Neural cell (in vitro differentiated cells): ENCODE data around the gene TSSC4.

Experiments
- CTCF ChIP-seq: fragments of 450-650 bp; IDR thresholded peaks from 2 replicates; pipeline ENCODE4 v1.5.1; 2014; ENCODE audit warnings: antibody characterized with exemption, mild to moderate bottlenecking, moderate library complexity; ENCODE audit not compliant: poor library complexity, severe bottlenecking
- EP300 ChIP-seq: fragments of 450-650 bp; conservative IDR thresholded peaks from 2 replicates; pipeline ENCODE4 v1.6.1; 2014; ENCODE audit warnings: antibody characterized with exemption, mild to moderate bottlenecking, moderate library complexity; ENCODE audit not compliant: poor library complexity, severe bottlenecking
- MXI1 ChIP-seq: fragments of 450-650 bp; conservative IDR thresholded peaks from 2 replicates; pipeline ENCODE4 v1.6.1; 2014; ENCODE audit warnings: antibody characterized with exemption, mild to moderate bottlenecking; ENCODE audit not compliant: poor library complexity, severe bottlenecking
- RAD21 ChIP-seq: fragments of 450-650 bp; conservative IDR thresholded peaks from 2 replicates; pipeline ENCODE4 v1.6.1; 2014; ENCODE audit warnings: antibody characterized with exemption, mild to moderate bottlenecking, moderate library complexity

DNA sequence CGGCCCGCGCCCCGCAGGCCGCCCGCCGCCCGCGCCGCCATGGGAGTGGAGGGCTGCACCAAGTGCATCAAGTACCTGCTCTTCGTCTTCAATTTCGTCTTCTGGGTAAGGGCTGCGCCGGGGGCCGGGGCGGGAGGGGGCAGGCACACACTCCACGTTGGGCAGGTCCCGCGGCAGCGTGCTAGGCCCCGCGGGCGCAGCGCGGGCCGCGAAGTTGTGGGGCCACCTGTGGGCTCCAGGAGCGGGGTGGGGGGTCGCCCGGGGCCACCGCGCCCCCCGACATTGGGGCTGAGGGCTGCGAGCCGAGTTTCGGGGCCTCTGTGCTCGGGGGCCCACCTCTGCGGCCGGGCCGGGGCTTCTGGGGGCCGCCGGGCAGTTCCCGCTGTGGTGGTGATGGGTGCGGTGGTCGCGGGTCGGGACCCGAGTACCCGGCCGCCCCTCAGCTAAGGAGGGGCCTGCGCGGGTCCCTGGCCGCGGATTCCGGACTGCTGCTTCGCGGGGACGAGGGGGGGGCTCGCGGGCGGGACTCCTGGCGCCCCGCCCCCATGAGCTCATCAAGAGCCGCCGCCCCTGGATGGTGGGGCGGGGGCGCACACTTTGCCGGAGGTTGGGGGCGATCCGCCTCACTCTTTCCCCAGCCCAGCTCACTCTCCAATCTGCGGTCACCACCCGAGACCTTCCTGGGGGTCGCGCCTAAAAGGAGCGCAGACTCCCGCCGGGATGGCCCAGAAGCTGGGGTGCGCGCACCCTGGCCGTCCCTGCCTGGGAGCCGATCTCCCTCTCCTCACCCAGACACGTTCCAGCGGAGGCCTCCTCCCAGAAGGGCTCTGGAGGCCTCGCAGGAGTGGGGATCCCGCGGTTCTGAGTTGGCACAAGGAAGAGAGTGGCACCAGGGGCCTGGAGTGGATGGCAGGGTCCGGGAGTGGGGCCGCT, 22.8 kb upstream of the TSSC4 start:
- TF ChIP-seq CTCF (no peak), EP300 (no peak), MXI1 (peak; percentile 41), RAD21 (no peak)
